GM12892 (cell line): ENCODE results near the gene DSTYK.

Source experiments
- POLR2A ChIP-seq: IDR thresholded peaks from 2 replicates; pipeline ENCODE4 v1.6.1; 2011; ENCODE audit warnings: low read depth, low read length, control low read depth
- POLR2AphosphoS5 ChIP-seq: IDR thresholded peaks from 2 replicates; pipeline ENCODE4 v1.6.1; 2011; ENCODE audit warnings: low read depth, low read length, control low read depth
- TAF1 ChIP-seq: IDR thresholded peaks from 2 replicates; pipeline ENCODE4 v1.6.1; 2011; ENCODE audit warnings: low read depth, mild to moderate bottlenecking, control low read depth, low read length, borderline replicate concordance

GRCh38 chr1:205226868-205227583 lies 15.5 kb upstream of the DSTYK start:
- TF ChIP-seq POLR2A (no peak), TAF1 (no peak), POLR2AphosphoS5 (no peak)
